HG03439 (cell line): Measurements from ENCODE around the gene RTP3.
"Not testable (repeated sequence)": the region's sequence is repeated elsewhere in the genome, so short reads cannot be mapped to it uniquely, and the experiment has no call there.

Experiments
- ATAC-seq: cut with Tn5 transposase; IDR thresholded peaks from one replicate; pipeline ENCODE4 v1.9.1; 2021; ENCODE audit warnings: mild to moderate bottlenecking, moderate library complexity; ENCODE audit not compliant: unreplicated experiment

Gene RTP3

GRCh38 chr3:46490338-46491084 lies 7.3 kb upstream of the RTP3 start:
- ATAC-seq, result no peak

GRCh38 chr3:46491089-46492070 lies 6.4 kb upstream of the RTP3 start:
- ATAC-seq, result no peak

- ATAC-seq, result no peak
These were observed 4.8 kb upstream of the RTP3 start for GRCh38 chr3:46492890-46493547.

GRCh38 chr3:46494491-46494890 lies 3.3 kb upstream of the RTP3 start:
- not testable (repeated sequence) for ATAC-seq

- no peak for ATAC-seq
These were observed 1.8 kb upstream of the RTP3 start for GRCh38 chr3:46495901-46496456.

GRCh38 chr3:46496746-46497555 lies 825 bp upstream of the RTP3 start:
- no peak for ATAC-seq

GRCh38 chr3:46498916-46499519 lies 1.2 kb downstream of the RTP3 start:
- no peak for ATAC-seq

GRCh38 chr3:46500656-46501635 lies 3.2 kb downstream of the RTP3 start:
- no peak for ATAC-seq

- no peak for ATAC-seq
These were observed 3.9 kb downstream of the RTP3 start for GRCh38 chr3:46501702-46502101.

- no peak for ATAC-seq
These were observed 5.6 kb downstream of the RTP3 start for GRCh38 chr3:46503200-46503874.

- ATAC-seq, result no peak
These were observed 7.0 kb downstream of the RTP3 start for GRCh38 chr3:46504789-46505188.

GRCh38 chr3:46505953-46506352 lies 8.2 kb downstream of the RTP3 start:
- no peak for ATAC-seq

- no peak for ATAC-seq
These were observed 8.8 kb downstream of the RTP3 start for GRCh38 chr3:46506526-46506925.

- ATAC-seq, result no peak
These were observed 11.2 kb downstream of the RTP3 start for GRCh38 chr3:46508850-46509591.

GRCh38 chr3:46509661-46510187 lies 11.9 kb downstream of the RTP3 start:
- no peak for ATAC-seq

- no peak for ATAC-seq
These were observed 14.5 kb downstream of the RTP3 start for GRCh38 chr3:46512191-46512749.

- ATAC-seq, result no peak
These were observed 18.7 kb downstream of the RTP3 start for GRCh38 chr3:46516521-46516920.
